ENCODE data around the gene SIK1.
"Not testable (repeated sequence)": the region's sequence is repeated elsewhere in the genome, so short reads cannot be mapped to it uniquely, and the experiment has no call there.

SIK1 gene

GRCh38 chr21:43383351-43383750 lies 43.6 kb downstream of the SIK1 start:
- not testable (repeated sequence) for H3K27me3 ChIP-seq (ENCODE audit: control insufficient read depth, insufficient read depth, low read length); H3K36me3 ChIP-seq (ENCODE audit: control insufficient read depth, insufficient read depth, low read length); H3K79me2 ChIP-seq; H3K4me3 ChIP-seq (ENCODE audit: low read depth, low read length); H2AFZ ChIP-seq; H3K9me3 ChIP-seq (ENCODE audit: control insufficient read depth, low read length); H3K4me1 ChIP-seq; H3K4me2 ChIP-seq (ENCODE audit: low read length); H3K27ac ChIP-seq; H3K9ac ChIP-seq

- not testable (repeated sequence) for H3K4me1 ChIP-seq; H3K27ac ChIP-seq; H3K9ac ChIP-seq; H3K27me3 ChIP-seq (ENCODE audit: control insufficient read depth, insufficient read depth, low read length); H3K9me3 ChIP-seq (ENCODE audit: control insufficient read depth, low read length); H3K4me3 ChIP-seq (ENCODE audit: low read depth, low read length); H3K36me3 ChIP-seq (ENCODE audit: control insufficient read depth, insufficient read depth, low read length); H3K79me2 ChIP-seq; H3K4me2 ChIP-seq (ENCODE audit: low read length); H2AFZ ChIP-seq
These were observed 44.0 kb downstream of the SIK1 start for GRCh38 chr21:43382902-43383301.

GRCh38 chr21:43380852-43381533 lies 45.9 kb downstream of the SIK1 start:
- H3K27ac ChIP-seq; H3K4me3 ChIP-seq (ENCODE audit: low read depth, low read length); H3K4me2 ChIP-seq (ENCODE audit: low read length); H3K4me1 ChIP-seq; H3K9ac ChIP-seq; H3K36me3 ChIP-seq (ENCODE audit: control insufficient read depth, insufficient read depth, low read length); H3K27me3 ChIP-seq (ENCODE audit: control insufficient read depth, insufficient read depth, low read length); H3K9me3 ChIP-seq (ENCODE audit: control insufficient read depth, low read length); H3K79me2 ChIP-seq; H2AFZ ChIP-seq: not testable (repeated sequence)

GRCh38 chr21:43380337-43380736 lies 46.6 kb downstream of the SIK1 start:
- not testable (repeated sequence) for H3K9me3 ChIP-seq (ENCODE audit: control insufficient read depth, low read length); H3K4me3 ChIP-seq (ENCODE audit: low read depth, low read length); H3K36me3 ChIP-seq (ENCODE audit: control insufficient read depth, insufficient read depth, low read length); H3K4me2 ChIP-seq (ENCODE audit: low read length); H3K27ac ChIP-seq; H3K4me1 ChIP-seq; H3K9ac ChIP-seq; H3K27me3 ChIP-seq (ENCODE audit: control insufficient read depth, insufficient read depth, low read length); H2AFZ ChIP-seq; H3K79me2 ChIP-seq

GRCh38 chr21:43379626-43380122 lies 47.3 kb downstream of the SIK1 start:
- not testable (repeated sequence) for H3K4me3 ChIP-seq (ENCODE audit: low read depth, low read length); H2AFZ ChIP-seq; H3K27me3 ChIP-seq (ENCODE audit: control insufficient read depth, insufficient read depth, low read length); H3K9ac ChIP-seq; H3K4me2 ChIP-seq (ENCODE audit: low read length); H3K9me3 ChIP-seq (ENCODE audit: control insufficient read depth, low read length); H3K36me3 ChIP-seq (ENCODE audit: control insufficient read depth, insufficient read depth, low read length); H3K27ac ChIP-seq; H3K79me2 ChIP-seq; H3K4me1 ChIP-seq

GRCh38 chr21:43376478-43376882 lies 50.5 kb downstream of the SIK1 start:
- H2AFZ ChIP-seq = no peak overlapping the region
- H3K9ac ChIP-seq = no peak overlapping the region
- H3K36me3 ChIP-seq (ENCODE audit: control insufficient read depth, insufficient read depth, low read length) = no peaks in the 10 kb centered on the region
- H3K9me3 ChIP-seq (ENCODE audit: control insufficient read depth, low read length) = no peaks in the 10 kb centered on the region
- H3K4me1 ChIP-seq = peaks cover 5% of the 10 kb centered on the region
- no peak overlapping the region for H3K27ac ChIP-seq
- no peak overlapping the region for H3K4me2 ChIP-seq (ENCODE audit: low read length)
- no peak for TF ChIP-seq CTCF (IDR thresholded peaks at IDR 0.05)
- H3K27me3 ChIP-seq (ENCODE audit: control insufficient read depth, insufficient read depth, low read length) = no peaks in the 10 kb centered on the region
- H3K4me3 ChIP-seq (ENCODE audit: low read depth, low read length) = no peak overlapping the region
- H3K79me2 ChIP-seq = no peaks in the 10 kb centered on the region

GRCh38 chr21:43375837-43376477 lies 51.0 kb downstream of the SIK1 start:
- Histone ChIP-seq H3K9me3 (ENCODE audit: control insufficient read depth, low read length) (no peaks in the 10 kb centered on the region), H3K4me1 (peaks cover 7% of the 10 kb centered on the region), H2AFZ (no peak overlapping the region), H3K27ac (no peak overlapping the region), H3K27me3 (ENCODE audit: control insufficient read depth, insufficient read depth, low read length) (no peaks in the 10 kb centered on the region), H3K4me2 (ENCODE audit: low read length) (no peak overlapping the region), H3K36me3 (ENCODE audit: control insufficient read depth, insufficient read depth, low read length) (no peaks in the 10 kb centered on the region), H3K79me2 (no peaks in the 10 kb centered on the region), H3K9ac (no peak overlapping the region), H3K4me3 (ENCODE audit: low read depth, low read length) (no peak overlapping the region)
- TF ChIP-seq CTCF (IDR thresholded peaks at IDR 0.05) = no peak

Measured in parathyroid adenoma (tissue), 2 donors.